HG02571 (cell line): ENCODE data around the gene PPL.
"Not testable (repeated sequence)": the region's sequence is repeated elsewhere in the genome, so short reads cannot be mapped to it uniquely, and the experiment has no call there.

ENCODE experiments used
- ATAC-seq: cut with Tn5 transposase; IDR thresholded peaks from one replicate; pipeline ENCODE4 v1.9.1; 2021; ENCODE audit warnings: mild to moderate bottlenecking, moderate library complexity; ENCODE audit not compliant: unreplicated experiment

Gene PPL

GRCh38 chr16:4958510-4959438 lies 21.8 kb upstream of the PPL start:
- no peak for ATAC-seq

GRCh38 chr16:4957720-4958509 lies 21.0 kb upstream of the PPL start, which contains the start of gene SEC14L5:
Gene SEC14L5, plus strand, starts transcription at chr16:4958330. Its CDS starts 994 bp downstream, at chr16:4959324.
- no peak for ATAC-seq

- no peak for ATAC-seq
Measured at GRCh38 chr16:4957420-4957719, 20.4 kb upstream of the PPL start.

GRCh38 chr16:4954714-4955113 lies 17.8 kb upstream of the PPL start:
- no peak for ATAC-seq

- not testable (repeated sequence) for ATAC-seq
Measured at GRCh38 chr16:4951583-4951982, 14.6 kb upstream of the PPL start.

GRCh38 chr16:4949986-4950385 lies 13.0 kb upstream of the PPL start:
- ATAC-seq: no peak

- ATAC-seq: no peak
Measured at GRCh38 chr16:4948903-4949766, 12.2 kb upstream of the PPL start.

GRCh38 chr16:4947722-4948503 lies 11.0 kb upstream of the PPL start:
- no peak for ATAC-seq

- no peak for ATAC-seq
Measured at GRCh38 chr16:4946917-4947316, 10.0 kb upstream of the PPL start.

GRCh38 chr16:4945560-4946502 lies 8.9 kb upstream of the PPL start:
- ATAC-seq: no peak

GRCh38 chr16:4944333-4945281 lies 7.7 kb upstream of the PPL start:
- no peak for ATAC-seq

GRCh38 chr16:4942481-4942880 lies 5.5 kb upstream of the PPL start:
- no peak for ATAC-seq

GRCh38 chr16:4940719-4941118 lies 3.8 kb upstream of the PPL start:
- ATAC-seq: no peak

- no peak for ATAC-seq
Measured at GRCh38 chr16:4938683-4939030, 1.7 kb upstream of the PPL start.

- no peak for ATAC-seq
Measured at GRCh38 chr16:4937782-4938682, 1.1 kb upstream of the PPL start.

- no peak for ATAC-seq
Measured at GRCh38 chr16:4936181-4936990, 562 bp downstream of the PPL start.
